ENCODE measurements around the gene ARHGDIB. TPM values are rescaled to one million over a fixed set of nuclear protein-coding genes. Genes with fewer than 3 reads are reported as not detected.
A peak's percentile ranks its signal among the peaks of the same experiment; 100 is the strongest.

ARHGDIB gene
- total RNA-seq, 1 donor from 2014 or later = 10.4 TPM

- no peak for DNase-seq (ENCODE audit: low read depth)
- H3K27me3 ChIP-seq (ENCODE audit: control insufficient read depth, insufficient read depth, low read length) = no peaks in the 10 kb centered on the region
- H3K36me3 ChIP-seq (ENCODE audit: control insufficient read depth, insufficient read depth, low read length) = no peaks in the 10 kb centered on the region
- no peak for TF ChIP-seq CTCF (IDR thresholded peaks at IDR 0.05; ENCODE audit: insufficient read depth, low read length, poor library complexity, severe bottlenecking)
- no peak overlapping the region for H3K4me3 ChIP-seq (ENCODE audit: low read depth, low read length)
Measured at GRCh38 chr12:14991069-14991468, 29.7 kb upstream of the ARHGDIB start.

GRCh38 chr12:14989790-14990189, 28.4 kb upstream of the ARHGDIB start:
- H3K4me3 ChIP-seq (ENCODE audit: low read depth, low read length) = no peak overlapping the region
- no peak for DNase-seq (ENCODE audit: low read depth)
- H3K36me3 ChIP-seq (ENCODE audit: control insufficient read depth, insufficient read depth, low read length) = no peaks in the 10 kb centered on the region
- H3K27me3 ChIP-seq (ENCODE audit: control insufficient read depth, insufficient read depth, low read length) = no peaks in the 10 kb centered on the region
- no peak for TF ChIP-seq CTCF (IDR thresholded peaks at IDR 0.05; ENCODE audit: insufficient read depth, low read length, poor library complexity, severe bottlenecking)

GRCh38 chr12:14988035-14988434, 26.6 kb upstream of the ARHGDIB start:
- Histone ChIP-seq H3K36me3 (ENCODE audit: control insufficient read depth, insufficient read depth, low read length) (no peaks in the 10 kb centered on the region), H3K4me3 (ENCODE audit: low read depth, low read length) (no peak overlapping the region), H3K27me3 (ENCODE audit: control insufficient read depth, insufficient read depth, low read length) (no peaks in the 10 kb centered on the region)
- DNase-seq (ENCODE audit: low read depth) = no peak
- no peak for TF ChIP-seq CTCF (IDR thresholded peaks at IDR 0.05; ENCODE audit: insufficient read depth, low read length, poor library complexity, severe bottlenecking)

GRCh38 chr12:14986449-14986848, 25.0 kb upstream of the ARHGDIB start:
- DNase-seq (ENCODE audit: low read depth) = no peak
- peak; percentile 2 for TF ChIP-seq CTCF (IDR thresholded peaks at IDR 0.05; ENCODE audit: insufficient read depth, low read length, poor library complexity, severe bottlenecking)
- no peaks in the 10 kb centered on the region for H3K36me3 ChIP-seq (ENCODE audit: control insufficient read depth, insufficient read depth, low read length)
- no peak overlapping the region for H3K4me3 ChIP-seq (ENCODE audit: low read depth, low read length)
- H3K27me3 ChIP-seq (ENCODE audit: control insufficient read depth, insufficient read depth, low read length) = no peaks in the 10 kb centered on the region

GRCh38 chr12:14984766-14985285, 23.4 kb upstream of the ARHGDIB start:
- Histone ChIP-seq H3K36me3 (ENCODE audit: control insufficient read depth, insufficient read depth, low read length) (no peaks in the 10 kb centered on the region), H3K4me3 (ENCODE audit: low read depth, low read length) (no peak overlapping the region), H3K27me3 (ENCODE audit: control insufficient read depth, insufficient read depth, low read length) (no peaks in the 10 kb centered on the region)
- no peak for DNase-seq (ENCODE audit: low read depth)
- no peak for TF ChIP-seq CTCF (IDR thresholded peaks at IDR 0.05; ENCODE audit: insufficient read depth, low read length, poor library complexity, severe bottlenecking)

- no peak for DNase-seq (ENCODE audit: low read depth)
Measured at GRCh38 chr12:14984036-14984435, 22.6 kb upstream of the ARHGDIB start.

More at GRCh38 chr12:14984036-14984435, 22.6 kb upstream of the ARHGDIB start:
- no peak overlapping the region for H3K4me3 ChIP-seq (ENCODE audit: low read depth, low read length)
- no peaks in the 10 kb centered on the region for H3K27me3 ChIP-seq (ENCODE audit: control insufficient read depth, insufficient read depth, low read length)
- H3K36me3 ChIP-seq (ENCODE audit: control insufficient read depth, insufficient read depth, low read length) = no peaks in the 10 kb centered on the region
- TF ChIP-seq CTCF (IDR thresholded peaks at IDR 0.05; ENCODE audit: insufficient read depth, low read length, poor library complexity, severe bottlenecking) = no peak

All from kidney epithelial cell (primary cell).